Measurements from ENCODE around the gene PYGB. TPM values are rescaled to one million over a fixed set of nuclear protein-coding genes. Genes with fewer than 3 reads are reported as not detected.
"Not testable (repeated sequence)": the region's sequence is repeated elsewhere in the genome, so short reads cannot be mapped to it uniquely, and the experiment has no call there.

The PYGB gene
- total and polyA plus RNA-seq, 7 donors, result 4.9 to 22.3 (median 9.5) TPM

- intact Hi-C loops (cut with DNase I), result loop anchor here (5.0 to 10.0 kb wide), 2 partner anchors 71 to 84 kb away; partner anchors contain the start of gene ABHD12 (in 1 of the 2)
Measured at GRCh38 chr20:25310921-25311728, 63.2 kb downstream of the PYGB start.

DNA sequence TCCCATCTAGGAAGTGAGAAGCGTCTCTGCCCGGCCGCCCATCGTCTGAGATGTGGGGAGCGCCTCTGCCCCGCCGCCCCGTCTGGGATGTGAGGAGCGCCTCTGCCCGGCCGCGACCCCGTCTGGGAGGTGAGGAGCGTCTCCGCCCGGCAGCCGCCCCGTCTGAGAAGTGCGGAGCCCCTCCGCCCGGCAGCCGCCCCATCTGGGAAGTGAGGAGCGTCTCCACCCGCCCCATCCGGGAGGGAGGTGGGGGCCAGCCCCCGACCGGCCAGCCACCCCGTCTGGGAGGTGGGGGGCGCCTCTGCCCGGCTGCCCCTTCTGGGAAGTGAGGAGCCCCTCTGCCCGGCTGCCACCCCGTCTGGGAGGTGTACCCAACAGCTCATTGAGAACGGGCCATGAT, 64.8 kb downstream of the PYGB start:
- not testable (repeated sequence) for ATAC-seq; DNase-seq; H3K4me3 ChIP-seq; H3K9me3 ChIP-seq; H3K27ac ChIP-seq; H3K27me3 ChIP-seq (ENCODE audit: insufficient read depth in 3 of 3, low read length in 2 of 3)
- Histone ChIP-seq H3K36me3 (ENCODE audit: insufficient read depth in 1 of 2, low read depth in 1 of 2) (peaks cover 0 to 16% of the 10 kb centered on the region in 2 donors), H3K4me1 (peaks cover 22% of the 10 kb centered on the region)
- 90 to 100% (median 93%) methylated on average over 7 to 25 of the region's 33 CpGs for WGBS, 3 donors
- intact Hi-C loops (cut with DNase I), result loop anchor here (5.0 to 10.0 kb wide), 2 partner anchors 70 to 82 kb away; partner anchors contain the start of gene ABHD12 (in 1 of the 2)

More at GRCh38 chr20:25310921-25311728, 63.2 kb downstream of the PYGB start:
- DNase-seq (no peak), ATAC-seq (peak; percentile 33 to 76 (median 69))
- WGBS, 3 donors, result 38 to 50% (median 39%) methylated on average over 6 of the region's 6 CpGs
- Histone ChIP-seq H3K27me3 (ENCODE audit: insufficient read depth in 3 of 3, low read length in 2 of 3) (no peaks in the 10 kb centered on the region), H3K9me3 (no peaks in the 10 kb centered on the region), H3K27ac (peak overlapping the region; percentile 78), H3K4me1 (peaks cover 22% of the 10 kb centered on the region), H3K4me3 (peak overlapping the region; percentile 6), H3K36me3 (ENCODE audit: insufficient read depth in 1 of 2, low read depth in 1 of 2) (peaks cover 0 to 16% of the 10 kb centered on the region in 2 donors)
- TF ChIP-seq CTCF (IDR thresholded peaks at IDR 0.05), result no peak

DNA sequence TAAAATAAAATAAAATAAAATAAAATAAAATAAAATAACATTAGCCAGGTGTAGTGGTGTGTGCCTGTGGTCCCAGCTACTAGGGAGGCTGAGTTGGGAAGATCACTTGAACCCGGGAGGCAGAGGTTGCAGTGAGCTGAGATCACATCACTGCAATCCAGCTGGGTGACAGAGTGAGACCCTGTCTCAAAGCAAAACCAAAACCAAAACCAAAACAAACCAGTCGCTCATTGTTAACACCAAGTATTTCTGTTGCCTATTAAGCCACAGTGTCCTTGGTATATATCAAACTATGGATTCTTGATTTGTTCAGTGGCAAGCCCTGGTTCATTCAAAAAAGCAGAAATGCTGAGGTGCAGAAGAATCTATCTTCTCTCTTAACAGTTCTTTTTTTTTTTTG, 65.7 kb downstream of the PYGB start:
- no peak for ATAC-seq
- WGBS, 3 donors, result 90 to 96% (median 91%) methylated on average over 2 of the region's 2 CpGs
- peaks cover 22% of the 10 kb centered on the region for H3K4me1 ChIP-seq
- H3K4me3 ChIP-seq, result no peak overlapping the region
- TF ChIP-seq CTCF (IDR thresholded peaks at IDR 0.05), result no peak
- DNase-seq, result no peak
- intact Hi-C loops (cut with DNase I), result loop anchor here (5.0 to 10.0 kb wide), 2 partner anchors 69 to 81 kb away; partner anchors contain the start of gene ABHD12 (in 1 of the 2)
- H3K9me3 ChIP-seq, result no peaks in the 10 kb centered on the region
- no peaks in the 10 kb centered on the region for H3K27me3 ChIP-seq (ENCODE audit: insufficient read depth in 3 of 3, low read length in 2 of 3)
- H3K27ac ChIP-seq, result no peak overlapping the region
- H3K36me3 ChIP-seq (ENCODE audit: insufficient read depth in 1 of 2, low read depth in 1 of 2), result peaks cover 0 to 10% of the 10 kb centered on the region in 2 donors

DNA sequence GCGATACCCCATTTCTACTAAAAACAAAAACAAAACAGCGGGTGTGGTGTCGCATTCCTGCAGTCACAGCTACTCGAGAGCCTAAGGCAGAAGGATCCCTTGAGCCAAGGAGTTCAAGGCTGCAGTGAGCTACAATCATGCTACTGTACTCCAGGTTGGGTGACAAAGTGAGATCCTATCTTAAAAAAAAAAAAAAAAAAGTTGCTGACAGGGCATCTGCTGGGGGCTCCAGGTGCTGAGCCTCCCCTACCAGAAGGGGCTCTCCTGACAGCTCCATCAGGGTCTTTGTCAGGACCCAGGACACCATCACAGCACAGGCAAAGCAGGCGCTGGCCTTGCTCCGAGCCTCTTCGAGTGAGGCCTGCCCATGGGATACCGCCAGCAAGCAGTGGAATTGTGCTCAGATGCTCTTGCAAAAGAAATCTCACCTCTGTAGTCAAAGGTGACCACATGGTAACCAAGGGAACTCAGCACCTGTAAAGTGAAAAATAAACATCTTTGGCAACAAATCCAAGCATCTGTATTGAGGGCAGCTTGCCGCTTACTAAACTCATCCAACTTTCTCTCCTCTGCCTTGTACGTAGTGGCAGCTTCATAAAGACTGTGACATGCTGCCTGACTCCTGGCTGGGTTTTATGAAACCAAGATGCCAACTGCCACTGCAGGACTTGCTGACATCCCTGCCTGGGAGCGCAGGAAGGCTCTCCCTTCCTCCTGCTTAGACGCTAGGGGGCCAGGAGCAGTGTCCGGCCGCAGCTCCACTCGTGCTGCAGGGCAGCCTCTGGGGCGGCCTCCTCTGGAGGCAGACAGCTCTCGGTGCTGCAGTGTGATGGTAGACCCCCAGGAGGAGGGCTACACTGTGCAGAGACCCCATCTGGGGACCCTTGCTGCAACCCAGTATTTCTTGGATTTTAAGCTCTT, 66.9 kb downstream of the PYGB start:
- peaks cover 19% of the 10 kb centered on the region for H3K4me1 ChIP-seq
- H3K9me3 ChIP-seq, result no peaks in the 10 kb centered on the region
- no peak for ATAC-seq
- DNase-seq, result no peak
- no peak overlapping the region for H3K27ac ChIP-seq
- H3K27me3 ChIP-seq (ENCODE audit: insufficient read depth in 3 of 3, low read length in 2 of 3), result no peaks in the 10 kb centered on the region
- no peak for TF ChIP-seq CTCF (IDR thresholded peaks at IDR 0.05)
- no peak overlapping the region for H3K4me3 ChIP-seq
- 93 to 98% (median 93%) methylated on average over 17 of the region's 17 CpGs for WGBS, 3 donors
- H3K36me3 ChIP-seq (ENCODE audit: insufficient read depth in 1 of 2, low read depth in 1 of 2), result peaks cover 0 to 10% of the 10 kb centered on the region in 2 donors
- intact Hi-C loops (cut with DNase I), result loop anchor here (5.0 to 10.0 kb wide), 2 partner anchors 68 to 80 kb away; partner anchors contain the start of gene ABHD12 (in 1 of the 2)

All from psoas muscle (tissue), 8 donors.